Forelimb muscle (tissue), 1 donor: ENCODE data around the gene DSP. TPM values are rescaled to one million over a fixed set of nuclear protein-coding genes. Genes with fewer than 3 reads are reported as not detected.

Experiments used
- polyA plus RNA-seq: library from polyadenylated mRNA; unstranded; fragments of 120-200 nt; gene quantifications from one replicate; pipeline ENCODE4 v1.2.1, GENCODE V29; 2013; ENCODE audit not compliant: insufficient read length

DSP gene
- polyA plus RNA-seq, 1 donor, result 2.4 TPM

Other genes with a start within 250 kb of the DSP start
- gene SSR1, start 228.5 kb upstream of the DSP start, polyA plus RNA-seq, result 73.2 TPM
- 0.10 TPM for gene CAGE1, start 151.9 kb upstream of the DSP start, polyA plus RNA-seq
- gene RIOK1, start 151.9 kb upstream of the DSP start, polyA plus RNA-seq, result 23.0 TPM
- gene SNRNP48, start 48.5 kb downstream of the DSP start, polyA plus RNA-seq, result 15.1 TPM
- 0.82 TPM for gene BMP6, start 184.4 kb downstream of the DSP start, polyA plus RNA-seq